Naive thymus-derived CD4-positive, alpha-beta T cell (primary cell): ENCODE measurements around the gene CDH18. TPM values are rescaled to one million over a fixed set of nuclear protein-coding genes. Genes with fewer than 3 reads are reported as not detected.

Experiments
- ATAC-seq: fragments of 150-1000 bp; cut with Tn5 transposase; 2 replicates; pipeline ENCODE4 v1.10.0; 2021; ENCODE audit warnings: mild to moderate bottlenecking, moderate library complexity
- CTCF ChIA-PET: fragments of 350-600 bp; sonication (Branson Sonifier 250); formaldehyde crosslinking; loops from one replicate; lab custom pipeline; 2021; ENCODE audit warnings: antibody characterized with exemption; lab: Charles Lee
- POLR2A ChIA-PET: fragments of 350-600 bp; sonication (Branson Sonifier 250); formaldehyde crosslinking; loops from one replicate; lab custom pipeline; 2021; ENCODE audit warnings: antibody characterized with exemption, inconsistent platforms; lab: Charles Lee
- DNase-seq, 9 donors: peaks; one replicate each; pipeline versions ENCODE4 v3.0.0 to v3.0.0-alpha.2; 2020 to 2022; ENCODE audit warnings: mixed read lengths in 1 of 9
- H3K27ac ChIP-seq: one replicate; pipeline ENCODE4 v1.7.0; 2013; ENCODE audit warnings: mild to moderate bottlenecking, low read depth, low read length, moderate library complexity
- H3K27me3 ChIP-seq, 2 donors: one replicate each; pipeline ENCODE4 v1.7.0; 2013; ENCODE audit warnings: low read length in 2 of 2, mild to moderate bottlenecking in 2 of 2, moderate library complexity in 2 of 2; ENCODE audit not compliant: control insufficient read depth in 2 of 2, insufficient read depth in 2 of 2
- H3K36me3 ChIP-seq, 3 experiments: 1 replicate in 2 of 3; 2 replicates in 1 of 3; pipeline ENCODE4 v1.7.0; 2013; ENCODE audit warnings: low read length in 3 of 3, mild to moderate bottlenecking in 3 of 3, moderate library complexity in 1 of 3; ENCODE audit not compliant: insufficient read depth in 3 of 3, control insufficient read depth in 2 of 3
- H3K4me1 ChIP-seq, 2 donors: one replicate each; pipeline ENCODE4 v1.7.0; 2013; ENCODE audit warnings: low read length in 2 of 2, mild to moderate bottlenecking in 2 of 2, moderate library complexity in 1 of 2; ENCODE audit not compliant: control insufficient read depth in 2 of 2, insufficient read depth in 2 of 2
- H3K4me3 ChIP-seq: 2 replicates; pipeline ENCODE4 v1.7.0; 2013; ENCODE audit warnings: mild to moderate bottlenecking, low read length
- H3K9me3 ChIP-seq, 3 experiments: 1 replicate in 2 of 3; 2 replicates in 1 of 3; pipeline ENCODE4 v1.7.0; 2013; ENCODE audit warnings: low read length in 3 of 3; ENCODE audit not compliant: control insufficient read depth in 2 of 3
- H3K27ac Mint-ChIP-seq, 9 donors: one replicate each; pipeline ENCODE4 v1.8.0; 2020 to 2022; ENCODE audit warnings: mixed read lengths in 9 of 9, mild to moderate bottlenecking in 8 of 9, moderate library complexity in 5 of 9, inconsistent platforms in 2 of 9
- H3K27me3 Mint-ChIP-seq, 5 donors: one replicate each; pipeline ENCODE4 v1.8.0; 2021 to 2022; ENCODE audit warnings: mixed read lengths in 5 of 5, mild to moderate bottlenecking in 1 of 5
- H3K36me3 Mint-ChIP-seq, 5 donors: one replicate each; pipeline ENCODE4 v1.8.0; 2020 to 2022; ENCODE audit warnings: mixed read lengths in 5 of 5, mild to moderate bottlenecking in 3 of 5, inconsistent platforms in 1 of 5
- H3K4me1 Mint-ChIP-seq, 7 donors: one replicate each; pipeline ENCODE4 v1.8.0; 2020 to 2022; ENCODE audit warnings: mixed read lengths in 7 of 7, mild to moderate bottlenecking in 3 of 7, inconsistent platforms in 1 of 7
- H3K4me3 Mint-ChIP-seq, 10 donors: one replicate each; pipeline ENCODE4 v1.8.0; 2020 to 2022; ENCODE audit warnings: mild to moderate bottlenecking in 10 of 10, mixed read lengths in 10 of 10, moderate library complexity in 6 of 10, inconsistent platforms in 2 of 10
- H3K9me3 Mint-ChIP-seq, 11 donors: one replicate each; pipeline ENCODE4 v1.8.0; 2020 to 2022; ENCODE audit warnings: mixed read lengths in 11 of 11, mild to moderate bottlenecking in 4 of 11, inconsistent platforms in 1 of 11, moderate library complexity in 1 of 11
- intact Hi-C, 2 donors: fragments of 100-400 bp; cut with micrococcal nuclease; formaldehyde crosslinking; loops; one replicate each; pipeline ENCODE4 v1.15.1; 2023
- polyA plus RNA-seq, 2 donors: library from polyadenylated mRNA; unstranded; fragments of 300-500 nt; fragmentation: Illumina TruSeq; gene quantifications; one replicate each; pipeline ENCODE4 v1.2.3, GENCODE V29; 2021
- total RNA-seq, 6 experiments: library from RNA in 5 of 6; stranded (reverse) in 5 of 6; gene quantifications; 1 replicate in 5 of 6; 2 replicates in 1 of 6; pipeline ENCODE4 v1.2.3 and lab custom pipeline; 2021 to 2026

The CDH18 gene, protein sequence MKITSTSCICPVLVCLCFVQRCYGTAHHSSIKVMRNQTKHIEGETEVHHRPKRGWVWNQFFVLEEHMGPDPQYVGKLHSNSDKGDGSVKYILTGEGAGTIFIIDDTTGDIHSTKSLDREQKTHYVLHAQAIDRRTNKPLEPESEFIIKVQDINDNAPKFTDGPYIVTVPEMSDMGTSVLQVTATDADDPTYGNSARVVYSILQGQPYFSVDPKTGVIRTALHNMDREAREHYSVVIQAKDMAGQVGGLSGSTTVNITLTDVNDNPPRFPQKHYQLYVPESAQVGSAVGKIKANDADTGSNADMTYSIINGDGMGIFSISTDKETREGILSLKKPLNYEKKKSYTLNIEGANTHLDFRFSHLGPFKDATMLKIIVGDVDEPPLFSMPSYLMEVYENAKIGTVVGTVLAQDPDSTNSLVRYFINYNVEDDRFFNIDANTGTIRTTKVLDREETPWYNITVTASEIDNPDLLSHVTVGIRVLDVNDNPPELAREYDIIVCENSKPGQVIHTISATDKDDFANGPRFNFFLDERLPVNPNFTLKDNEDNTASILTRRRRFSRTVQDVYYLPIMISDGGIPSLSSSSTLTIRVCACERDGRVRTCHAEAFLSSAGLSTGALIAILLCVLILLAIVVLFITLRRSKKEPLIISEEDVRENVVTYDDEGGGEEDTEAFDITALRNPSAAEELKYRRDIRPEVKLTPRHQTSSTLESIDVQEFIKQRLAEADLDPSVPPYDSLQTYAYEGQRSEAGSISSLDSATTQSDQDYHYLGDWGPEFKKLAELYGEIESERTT
- total RNA-seq (not detected), polyA plus RNA-seq (not detected), total RNA-seq (lab: John Stamatoyannopoulos, UW) (not detected)

DNA sequence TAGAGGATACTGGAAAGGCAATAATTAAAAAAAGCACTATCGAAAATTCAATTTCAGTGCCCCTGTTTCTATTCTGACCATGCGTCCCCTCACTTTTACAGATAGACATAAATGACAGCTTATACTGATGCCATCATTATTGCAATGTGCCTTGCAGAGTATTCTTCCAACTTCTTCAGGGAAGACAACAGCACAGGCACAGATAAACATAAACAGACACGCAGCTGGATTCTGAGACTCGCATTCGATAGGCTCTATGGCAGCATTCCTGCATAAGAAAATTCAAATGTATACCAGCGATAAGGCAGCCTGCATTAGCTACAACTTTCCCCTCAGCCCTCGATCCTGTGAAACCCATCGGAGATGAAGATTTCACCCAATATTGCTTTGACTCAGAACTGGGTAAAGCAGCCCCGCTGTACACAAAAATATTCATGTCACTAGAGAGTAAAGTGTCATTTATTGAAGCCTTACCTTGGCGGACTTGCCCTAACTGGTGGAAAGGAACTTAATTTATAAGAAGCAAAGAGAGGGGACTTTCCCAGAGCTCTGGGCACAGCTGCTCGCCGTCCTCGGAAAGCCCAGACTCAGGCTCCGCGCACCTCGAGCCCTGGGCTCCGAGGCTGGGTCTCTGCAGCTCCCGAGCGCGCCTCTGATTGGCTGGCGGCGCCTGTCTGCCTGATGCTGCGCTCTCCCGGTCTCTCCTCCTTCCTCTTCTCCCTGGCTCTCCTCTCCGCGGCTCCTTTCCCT is at the start of gene CDH18:
Gene CDH18 (minus strand): TSS at position 589 of the 750 bp plus-strand sequence. CDS start 149,214 bp downstream, outside the sequence.
- no peak within 1 kb of the TSS for H3K27ac Mint-ChIP-seq
- peaks cover 0 to 12% (median 4%) of the 10 kb centered on the region in 11 donors for H3K9me3 Mint-ChIP-seq
- no peaks in the 10 kb centered on the region for H3K27me3 ChIP-seq
- no peak within 1 kb of the TSS for H3K27ac ChIP-seq
- no peaks in the 10 kb centered on the region for H3K4me1 Mint-ChIP-seq
- ChIA-PET CTCF (no interaction called here), POLR2A (no interaction called here)
- H3K27me3 Mint-ChIP-seq: peaks cover 0 to 5% (median 0%) of the 10 kb centered on the region in 5 donors
- H3K36me3 Mint-ChIP-seq: no peaks in the 10 kb centered on the region
- no peaks in the 10 kb centered on the region for H3K4me1 ChIP-seq
- intact Hi-C loops: no loop called here
- no peak within 1 kb of the TSS for H3K4me3 ChIP-seq
- no peak for ATAC-seq
- H3K36me3 ChIP-seq: no peaks in the 10 kb centered on the region
- DNase-seq: no peak
- no peaks in the 10 kb centered on the region for H3K9me3 ChIP-seq
- no peak within 1 kb of the TSS for H3K4me3 Mint-ChIP-seq

DNA sequence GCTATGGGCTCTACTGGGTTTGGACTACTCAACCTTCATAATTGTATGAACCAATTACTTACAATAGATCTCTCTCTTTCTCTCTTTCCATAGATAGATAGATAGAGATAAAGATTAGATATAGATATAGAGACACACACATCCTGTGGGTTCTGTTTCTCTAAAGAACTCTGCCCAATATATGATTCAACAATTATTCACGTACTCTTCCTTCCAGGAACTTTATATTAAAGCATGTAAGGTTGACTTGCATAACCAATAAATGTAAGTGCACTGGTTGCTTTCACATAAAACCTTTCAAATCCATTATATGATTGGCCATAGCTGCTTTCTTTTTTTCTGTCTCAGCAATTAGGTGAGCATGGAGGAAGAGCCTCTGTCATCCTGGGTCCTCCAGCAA is 46.7 kb upstream of the CDH18 start:
- Mint-ChIP-seq H3K27me3 (no peaks in the 10 kb centered on the region), H3K9me3 (peaks cover 4 to 36% (median 18%) of the 10 kb centered on the region in 11 donors), H3K27ac (no peak overlapping the region), H3K4me1 (no peaks in the 10 kb centered on the region), H3K36me3 (no peaks in the 10 kb centered on the region), H3K4me3 (no peak overlapping the region)
- Histone ChIP-seq H3K4me1 (no peaks in the 10 kb centered on the region), H3K4me3 (no peak overlapping the region), H3K9me3 (no peaks in the 10 kb centered on the region), H3K27me3 (no peaks in the 10 kb centered on the region), H3K27ac (no peak overlapping the region), H3K36me3 (no peaks in the 10 kb centered on the region)
- POLR2A ChIA-PET: no interaction called here
- CTCF ChIA-PET: no interaction called here
- ATAC-seq: no peak
- intact Hi-C loops: no loop called here
- no peak for DNase-seq

DNA sequence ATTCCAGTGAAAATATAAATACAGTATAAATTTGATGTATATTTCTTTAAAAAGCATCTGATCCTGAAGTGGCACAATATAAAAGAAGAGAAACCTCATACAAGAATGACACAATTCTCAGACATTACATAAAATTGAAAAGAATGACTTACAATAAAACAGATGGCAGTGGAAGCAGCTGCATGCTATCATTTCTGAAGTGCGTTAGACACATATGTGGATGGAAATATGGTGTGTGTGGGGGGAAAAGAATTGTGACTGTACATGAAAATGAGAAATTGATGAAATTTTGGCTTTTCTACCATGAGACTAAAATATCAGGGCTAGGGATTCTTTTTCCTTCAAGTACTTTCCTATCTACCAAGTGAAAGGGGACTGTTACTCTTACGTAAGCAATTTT is 45.9 kb upstream of the CDH18 start:
- H3K27ac Mint-ChIP-seq: no peak overlapping the region

DNA sequence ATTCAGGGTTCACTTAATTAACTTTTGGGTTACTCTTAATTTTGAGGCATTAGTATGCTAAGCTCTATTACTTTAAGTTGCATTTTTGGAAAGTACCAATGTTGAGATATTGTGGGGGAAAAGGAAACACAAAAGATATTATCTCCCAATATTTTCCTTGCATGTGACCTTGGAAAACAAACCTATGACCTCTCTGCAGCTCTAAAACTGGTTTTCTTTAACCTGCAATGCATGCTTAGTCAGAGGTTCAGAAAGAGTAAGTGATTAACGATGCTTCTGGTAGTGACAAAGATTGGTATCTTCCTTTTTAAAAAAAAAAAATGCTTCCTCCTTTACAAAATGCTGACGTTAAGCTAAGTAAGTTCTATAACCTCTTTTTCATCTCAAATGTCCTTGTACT is 44.9 kb upstream of the CDH18 start:
- ATAC-seq (no peak), DNase-seq (no peak)
- Histone ChIP-seq H3K27ac (no peak overlapping the region), H3K36me3 (no peaks in the 10 kb centered on the region), H3K9me3 (no peaks in the 10 kb centered on the region), H3K4me3 (no peak overlapping the region), H3K4me1 (no peaks in the 10 kb centered on the region), H3K27me3 (no peaks in the 10 kb centered on the region)
- no peaks in the 10 kb centered on the region for H3K4me1 Mint-ChIP-seq
- no peak overlapping the region for H3K4me3 Mint-ChIP-seq
- peaks cover 4 to 24% (median 11%) of the 10 kb centered on the region in 11 donors for H3K9me3 Mint-ChIP-seq
- H3K36me3 Mint-ChIP-seq: no peaks in the 10 kb centered on the region
- intact Hi-C loops: no loop called here
- ChIA-PET POLR2A (no interaction called here), CTCF (no interaction called here)
- no peaks in the 10 kb centered on the region for H3K27me3 Mint-ChIP-seq
- H3K27ac Mint-ChIP-seq: no peak overlapping the region

More for the DNA sequence above, 45.9 kb upstream of the CDH18 start:
- no peaks in the 10 kb centered on the region for H3K4me1 Mint-ChIP-seq
- Histone ChIP-seq H3K27ac (no peak overlapping the region), H3K36me3 (no peaks in the 10 kb centered on the region), H3K9me3 (no peaks in the 10 kb centered on the region), H3K27me3 (no peaks in the 10 kb centered on the region), H3K4me1 (no peaks in the 10 kb centered on the region), H3K4me3 (no peak overlapping the region)
- H3K27me3 Mint-ChIP-seq: no peaks in the 10 kb centered on the region
- H3K4me3 Mint-ChIP-seq: no peak overlapping the region
- intact Hi-C loops: no loop called here
- POLR2A ChIA-PET: no interaction called here
- CTCF ChIA-PET: no interaction called here
- peaks cover 4 to 32% (median 16%) of the 10 kb centered on the region in 11 donors for H3K9me3 Mint-ChIP-seq
- ATAC-seq (no peak), DNase-seq (no peak)
- H3K36me3 Mint-ChIP-seq: no peaks in the 10 kb centered on the region

DNA sequence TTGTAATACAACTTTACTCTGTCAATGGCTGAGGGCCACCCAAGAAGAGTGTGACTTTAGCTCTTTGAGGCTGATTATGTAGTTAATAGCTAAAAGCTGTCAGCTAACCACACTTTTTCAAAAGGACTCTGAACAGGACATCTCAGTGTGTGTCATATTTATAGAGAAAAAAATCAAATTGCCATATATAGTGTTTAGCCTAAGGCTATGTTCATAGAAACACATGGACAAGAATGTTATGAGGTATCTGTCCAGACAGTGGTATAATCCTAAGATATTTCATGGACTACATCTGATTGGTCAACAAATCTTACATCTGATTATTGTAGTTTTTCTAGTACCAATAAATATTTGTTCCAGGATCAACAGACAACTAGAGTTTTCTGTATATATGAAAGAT is 42.1 kb upstream of the CDH18 start:
- Mint-ChIP-seq H3K27me3 (no peaks in the 10 kb centered on the region), H3K36me3 (no peaks in the 10 kb centered on the region), H3K4me3 (no peak overlapping the region), H3K9me3 (peaks cover 0 to 21% (median 5%) of the 10 kb centered on the region in 11 donors), H3K27ac (no peak overlapping the region), H3K4me1 (no peaks in the 10 kb centered on the region)
- ChIA-PET POLR2A (no interaction called here), CTCF (no interaction called here)
- Histone ChIP-seq H3K9me3 (no peaks in the 10 kb centered on the region), H3K36me3 (no peaks in the 10 kb centered on the region), H3K27me3 (peaks cover 0 to 3% of the 10 kb centered on the region in 2 donors), H3K4me3 (no peak overlapping the region), H3K4me1 (no peaks in the 10 kb centered on the region), H3K27ac (no peak overlapping the region)
- DNase-seq (no peak), ATAC-seq (no peak)
- intact Hi-C loops: no loop called here

DNA sequence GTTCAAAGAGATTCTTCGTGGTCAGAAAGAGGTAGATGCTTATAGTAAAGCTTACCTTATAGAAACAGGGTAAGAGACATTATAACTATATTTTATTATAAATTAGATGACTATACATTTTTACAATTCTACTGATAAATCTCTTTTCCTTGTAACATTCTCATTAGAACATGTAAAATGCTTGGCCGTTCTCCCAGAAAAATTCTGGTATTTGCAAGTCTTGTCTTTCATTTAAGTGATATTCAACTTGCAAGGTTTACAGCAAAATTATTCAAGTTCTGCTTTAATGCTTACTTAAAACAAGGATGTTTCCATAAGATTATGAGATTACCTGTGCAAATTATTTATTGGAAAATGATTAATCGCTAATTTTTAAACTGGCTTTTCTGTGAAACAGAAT is 41.3 kb upstream of the CDH18 start:
- CTCF ChIA-PET: no interaction called here
- no peak for DNase-seq
- intact Hi-C loops: no loop called here

More for the DNA sequence above, 41.3 kb upstream of the CDH18 start:
- H3K27me3 ChIP-seq: peaks cover 0 to 3% of the 10 kb centered on the region in 2 donors
- Mint-ChIP-seq H3K36me3 (no peaks in the 10 kb centered on the region), H3K4me3 (no peak overlapping the region), H3K27me3 (no peaks in the 10 kb centered on the region), H3K27ac (no peak overlapping the region), H3K9me3 (peaks cover 0 to 20% (median 5%) of the 10 kb centered on the region in 11 donors), H3K4me1 (no peaks in the 10 kb centered on the region)
- no peak for ATAC-seq
- H3K9me3 ChIP-seq: no peaks in the 10 kb centered on the region
- no peak overlapping the region for H3K27ac ChIP-seq
- no peaks in the 10 kb centered on the region for H3K4me1 ChIP-seq
- POLR2A ChIA-PET: no interaction called here
- no peak overlapping the region for H3K4me3 ChIP-seq
- no peaks in the 10 kb centered on the region for H3K36me3 ChIP-seq
